DOHH2 (cell line): ENCODE measurements around the gene ATAD2B.

Experiments
- H3F3A ChIP-seq: fragments of 200-600 bp; sonication (generic), shearing (Covaris generic); 2 replicates; pipeline ENCODE4 v1.6.0; 2016; ENCODE audit warnings: antibody characterized with exemption, mild to moderate bottlenecking; ENCODE audit not compliant: control insufficient read depth, insufficient read depth
- H3K27ac ChIP-seq: fragments of 200-600 bp; sonication (generic); 2 replicates; pipeline ENCODE4 v1.5.1; 2014; ENCODE audit warnings: low read depth, mild to moderate bottlenecking, low read length, moderate library complexity
- H3K27me3 ChIP-seq: fragments of 200-600 bp; sonication (generic); 2 replicates; pipeline ENCODE4 v1.6.1; 2014; ENCODE audit warnings: mild to moderate bottlenecking, low read length, mixed read lengths; ENCODE audit not compliant: control insufficient read depth
- H3K36me3 ChIP-seq: fragments of 200-600 bp; sonication (generic); 2 replicates; pipeline ENCODE4 v1.6.1; 2014; ENCODE audit warnings: mild to moderate bottlenecking, low read length, moderate library complexity, mixed read lengths; ENCODE audit not compliant: control insufficient read depth
- H3K4me1 ChIP-seq: fragments of 200-600 bp; sonication (generic); 2 replicates; pipeline ENCODE4 v1.6.1; 2014; ENCODE audit warnings: mild to moderate bottlenecking, low read length, mixed read lengths; ENCODE audit not compliant: control insufficient read depth
- H3K4me2 ChIP-seq: fragments of 200-600 bp; sonication (generic); 2 replicates; pipeline ENCODE4 v1.6.0; 2014; ENCODE audit warnings: mild to moderate bottlenecking, low read length, moderate library complexity
- H3K4me3 ChIP-seq: fragments of 200-600 bp; sonication (generic); 2 replicates; pipeline ENCODE4 v1.5.1; 2014; ENCODE audit warnings: mild to moderate bottlenecking, low read length, mixed read lengths
- H3K79me2 ChIP-seq: fragments of 200-600 bp; sonication (generic); 2 replicates; pipeline ENCODE4 v1.6.1; 2014; ENCODE audit warnings: mild to moderate bottlenecking, low read length, mixed read lengths; ENCODE audit not compliant: control insufficient read depth
- H3K9me2 ChIP-seq: fragments of 200-600 bp; sonication (generic); replicated peaks from 2 replicates; pipeline ENCODE4 v1.6.1; 2014; ENCODE audit warnings: mild to moderate bottlenecking, low read length, mixed read lengths; ENCODE audit not compliant: control insufficient read depth
- H3K9me3 ChIP-seq: fragments of 200-600 bp; sonication (generic); 2 replicates; pipeline ENCODE4 v1.6.1; 2014; ENCODE audit warnings: antibody characterized with exemption, low read length, mixed read lengths; ENCODE audit not compliant: control insufficient read depth, insufficient read depth
- H4K20me1 ChIP-seq: fragments of 200-600 bp; sonication (generic); 2 replicates; pipeline ENCODE4 v1.6.0; 2014; ENCODE audit warnings: low read depth, mild to moderate bottlenecking, antibody characterized with exemption, low read length, moderate library complexity; ENCODE audit not compliant: control insufficient read depth, insufficient read depth
- EZH2phosphoT487 ChIP-seq: fragments of 200-600 bp; sonication (generic); IDR thresholded peaks from 2 replicates; pipeline ENCODE4 v1.6.1; 2017; ENCODE audit warnings: borderline replicate concordance, mild to moderate bottlenecking, antibody characterized with exemption, low read length, moderate library complexity, mixed read lengths
- TF ChIP-seq, protein P1 (sequence below): fragments of 200-600 bp; sonication (generic); IDR thresholded peaks from one replicate; pipeline ENCODE4 v1.5.1; 2014; ENCODE audit warnings: antibody characterized with exemption, mild to moderate bottlenecking, low read depth, low read length; ENCODE audit not compliant: poor library complexity, severe bottlenecking

Gene ATAD2B

DNA sequence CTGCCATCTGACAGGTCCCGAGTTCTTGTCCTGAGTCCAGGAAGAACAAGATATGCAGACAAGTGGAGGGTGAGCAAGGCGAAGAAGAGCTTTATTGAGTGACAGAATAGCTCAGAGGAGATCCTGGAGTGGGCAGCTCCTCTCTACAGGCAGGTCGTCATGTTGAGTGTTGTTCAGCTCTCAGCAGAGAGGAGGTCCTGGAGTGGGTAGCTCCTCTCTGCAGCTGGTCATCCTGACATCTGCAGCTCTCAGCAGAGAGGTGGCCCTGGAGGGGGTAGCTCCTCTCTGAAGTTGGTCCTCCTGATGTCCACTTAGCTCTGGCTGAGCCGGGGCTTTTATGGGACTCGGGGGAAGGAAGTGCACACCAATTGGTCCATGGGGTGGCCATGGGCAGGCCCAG, 90.4 kb downstream of the ATAD2B start:
- H3K4me3 ChIP-seq, result no peak overlapping the region
- no peaks in the 10 kb centered on the region for H3K27me3 ChIP-seq
- no peak overlapping the region for H3K27ac ChIP-seq
- no peaks in the 10 kb centered on the region for H4K20me1 ChIP-seq
- H3K36me3 ChIP-seq, result peaks cover 4% of the 10 kb centered on the region; the same call in 1 of the 2 replicates
- TF ChIP-seq EZH2phosphoT487, result no peak
- TF ChIP-seq, protein P1, sequence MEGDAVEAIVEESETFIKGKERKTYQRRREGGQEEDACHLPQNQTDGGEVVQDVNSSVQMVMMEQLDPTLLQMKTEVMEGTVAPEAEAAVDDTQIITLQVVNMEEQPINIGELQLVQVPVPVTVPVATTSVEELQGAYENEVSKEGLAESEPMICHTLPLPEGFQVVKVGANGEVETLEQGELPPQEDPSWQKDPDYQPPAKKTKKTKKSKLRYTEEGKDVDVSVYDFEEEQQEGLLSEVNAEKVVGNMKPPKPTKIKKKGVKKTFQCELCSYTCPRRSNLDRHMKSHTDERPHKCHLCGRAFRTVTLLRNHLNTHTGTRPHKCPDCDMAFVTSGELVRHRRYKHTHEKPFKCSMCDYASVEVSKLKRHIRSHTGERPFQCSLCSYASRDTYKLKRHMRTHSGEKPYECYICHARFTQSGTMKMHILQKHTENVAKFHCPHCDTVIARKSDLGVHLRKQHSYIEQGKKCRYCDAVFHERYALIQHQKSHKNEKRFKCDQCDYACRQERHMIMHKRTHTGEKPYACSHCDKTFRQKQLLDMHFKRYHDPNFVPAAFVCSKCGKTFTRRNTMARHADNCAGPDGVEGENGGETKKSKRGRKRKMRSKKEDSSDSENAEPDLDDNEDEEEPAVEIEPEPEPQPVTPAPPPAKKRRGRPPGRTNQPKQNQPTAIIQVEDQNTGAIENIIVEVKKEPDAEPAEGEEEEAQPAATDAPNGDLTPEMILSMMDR, result no peak
- no peaks in the 10 kb centered on the region for H3K9me3 ChIP-seq
- 0 out of 2 replicates have a peak, but pooled peaks cover 2% of the 10 kb centered on the region for H3F3A ChIP-seq
- no peaks in the 10 kb centered on the region for H3K79me2 ChIP-seq
- H3K4me1 ChIP-seq, result no peaks in the 10 kb centered on the region
- H3K4me2 ChIP-seq, result no peak overlapping the region
- no peaks in the 10 kb centered on the region for H3K9me2 ChIP-seq

DNA sequence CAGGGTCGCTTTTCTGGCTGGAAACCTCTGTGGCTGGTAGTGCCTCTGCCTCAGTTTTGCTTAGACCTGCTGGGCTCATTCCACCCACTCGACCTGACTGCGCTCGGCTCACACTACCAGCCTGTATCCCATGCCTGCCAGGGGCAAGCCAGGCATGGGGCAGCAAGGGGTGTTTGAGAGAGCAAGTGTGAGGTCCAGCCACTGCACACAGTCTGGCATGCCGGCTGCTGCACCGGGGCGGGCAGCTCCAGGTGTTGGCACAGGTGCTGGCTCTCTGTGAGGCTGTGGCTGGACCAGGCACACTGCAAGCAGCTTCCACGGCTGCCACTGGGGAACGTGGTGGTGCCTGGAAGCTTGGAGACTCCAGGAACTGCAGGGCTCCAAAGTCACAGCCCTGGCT, 90.9 kb downstream of the ATAD2B start:
- no peaks in the 10 kb centered on the region for H3K9me2 ChIP-seq
- H3K4me3 ChIP-seq, result no peak overlapping the region
- H3K79me2 ChIP-seq, result no peaks in the 10 kb centered on the region
- H3K4me2 ChIP-seq, result no peak overlapping the region
- no peaks in the 10 kb centered on the region for H3K4me1 ChIP-seq
- no peaks in the 10 kb centered on the region for H3K9me3 ChIP-seq
- no peaks in the 10 kb centered on the region for H3K27me3 ChIP-seq
- TF ChIP-seq, protein P1, result no peak
- TF ChIP-seq EZH2phosphoT487, result no peak
- H3K36me3 ChIP-seq, result peaks cover 4% of the 10 kb centered on the region; the same call in 1 of the 2 replicates
- 0 out of 2 replicates have a peak, but pooled peaks cover 2% of the 10 kb centered on the region for H3F3A ChIP-seq
- H3K27ac ChIP-seq, result no peak overlapping the region
- H4K20me1 ChIP-seq, result no peaks in the 10 kb centered on the region

DNA sequence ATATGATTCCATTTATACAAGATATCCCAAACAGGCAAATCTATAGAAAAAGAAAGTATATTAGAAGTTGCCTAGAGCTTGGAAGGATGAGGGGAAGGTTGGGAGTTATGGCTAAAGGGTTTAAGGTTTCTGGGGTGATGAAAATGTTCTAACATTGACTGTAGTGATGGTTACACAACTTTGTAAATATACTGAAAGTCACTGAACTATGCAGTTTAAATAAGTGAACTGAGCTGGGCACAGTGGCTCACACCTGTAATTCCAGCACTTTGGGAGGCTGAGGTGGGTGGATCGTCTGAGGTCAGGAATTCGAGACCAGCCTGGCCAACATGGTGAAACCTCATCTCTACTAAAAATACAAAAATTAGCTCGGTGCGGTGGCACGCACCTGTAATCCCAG, 91.5 kb downstream of the ATAD2B start:
- Histone ChIP-seq H3K79me2 (no peaks in the 10 kb centered on the region), H3K4me1 (no peaks in the 10 kb centered on the region), H3K4me3 (no peak overlapping the region), H4K20me1 (no peaks in the 10 kb centered on the region), H3K36me3 (peaks cover 4% of the 10 kb centered on the region; the same call in 1 of the 2 replicates), H3F3A (0 out of 2 replicates have a peak, but pooled peaks cover 2% of the 10 kb centered on the region), H3K27ac (no peak overlapping the region), H3K4me2 (no peak overlapping the region), H3K9me3 (no peaks in the 10 kb centered on the region), H3K27me3 (no peaks in the 10 kb centered on the region), H3K9me2 (no peaks in the 10 kb centered on the region)
- TF ChIP-seq, protein P1, result no peak
- no peak for TF ChIP-seq EZH2phosphoT487

DNA sequence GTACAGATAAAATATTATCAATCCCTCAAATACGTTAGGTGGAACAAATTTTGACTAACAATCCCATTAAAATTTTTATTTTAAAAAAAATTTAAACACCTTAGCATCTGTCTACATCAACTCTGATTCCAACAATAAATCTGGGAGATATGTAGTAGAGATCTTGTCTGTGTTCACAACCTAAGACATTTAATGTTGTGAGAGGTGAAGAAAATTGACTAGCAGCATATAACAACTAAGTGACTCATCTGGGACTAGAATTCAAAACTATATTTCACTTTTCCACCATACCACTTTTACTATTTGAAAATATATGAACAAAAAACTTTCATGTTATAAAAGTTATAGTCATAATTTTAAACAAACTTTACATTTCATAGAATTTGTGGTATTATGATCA, 97.9 kb downstream of the ATAD2B start:
- H3K4me2 ChIP-seq, result no peak overlapping the region
- H3K79me2 ChIP-seq, result no peaks in the 10 kb centered on the region
- H3K9me3 ChIP-seq, result no peaks in the 10 kb centered on the region
- peaks cover 3% of the 10 kb centered on the region; the same call in 1 of the 2 replicates for H3K36me3 ChIP-seq
- H3K27me3 ChIP-seq, result no peaks in the 10 kb centered on the region
- H3K9me2 ChIP-seq, result no peaks in the 10 kb centered on the region
- H4K20me1 ChIP-seq, result no peaks in the 10 kb centered on the region
- H3F3A ChIP-seq, result peaks cover 13% of the 10 kb centered on the region; the same call in 1 of the 2 replicates
- peaks cover 9% of the 10 kb centered on the region for H3K4me1 ChIP-seq
- H3K27ac ChIP-seq, result no peak overlapping the region
- H3K4me3 ChIP-seq, result no peak overlapping the region
- TF ChIP-seq EZH2phosphoT487, result no peak
- TF ChIP-seq, protein P1, result no peak
